Caco-2 (cell line): Measurements from ENCODE around the gene TEK. TPM values are rescaled to one million over a fixed set of nuclear protein-coding genes. Genes with fewer than 3 reads are reported as not detected.

Experiments
- BruUV-seq: library from RNA; stranded (reverse); fragments of 400-500 nt; replicated peaks from 2 replicates; lab custom pipeline; 2021; lab: Mats Ljungman, UMichigan
- CTCF ChIA-PET: fragments of 300-600 bp; sonication (Branson Sonifier 250); formaldehyde crosslinking; loops from one replicate; lab custom pipeline; 2022; ENCODE audit warnings: antibody characterized with exemption; lab: Charles Lee
- POLR2A ChIA-PET: fragments of 300-600 bp; sonication (Branson Sonifier 250); formaldehyde crosslinking; loops from one replicate; lab custom pipeline; 2022; ENCODE audit warnings: antibody characterized with exemption; lab: Charles Lee
- DNase-seq, 2 experiments: peaks; one replicate each; pipeline versions ENCODE4 v3.0.0 to v3.0.0-alpha.2; 2020 to 2022
- H3K27me3 ChIP-seq: replicated peaks from 2 replicates; pipeline ENCODE4 v1.6.0; 2011; ENCODE audit warnings: low read length; ENCODE audit not compliant: control insufficient read depth, insufficient read depth
- H3K36me3 ChIP-seq: 2 replicates; pipeline ENCODE4 v1.5.1; 2011; ENCODE audit warnings: low read length; ENCODE audit not compliant: control insufficient read depth, insufficient read depth
- H3K4me1 ChIP-seq: fragments of 250-450 bp; sonication (Bioruptor Pico); 2 replicates; pipeline ENCODE4 v1.5.1; 2020; ENCODE audit warnings: mild to moderate bottlenecking
- H3K4me3 ChIP-seq: 2 replicates; pipeline ENCODE4 v1.5.1; 2011; ENCODE audit warnings: low read depth, mild to moderate bottlenecking, control low read depth, low read length
- H3K9me3 ChIP-seq: fragments of 250-450 bp; sonication (Bioruptor Pico); 2 replicates; pipeline ENCODE4 v1.5.1; 2020; ENCODE audit warnings: mild to moderate bottlenecking, moderate library complexity
- H3K27ac Mint-ChIP-seq: one replicate; pipeline ENCODE4 v1.8.0; 2022; ENCODE audit warnings: mixed read lengths; ENCODE audit not compliant: unreplicated experiment
- H3K27me3 Mint-ChIP-seq: one replicate; pipeline ENCODE4 v1.8.0; 2022; ENCODE audit warnings: mixed read lengths; ENCODE audit not compliant: insufficient read depth, unreplicated experiment
- H3K36me3 Mint-ChIP-seq: one replicate; pipeline ENCODE4 v1.8.0; 2022; ENCODE audit warnings: mild to moderate bottlenecking, mixed read lengths; ENCODE audit not compliant: insufficient read depth, unreplicated experiment
- H3K4me1 Mint-ChIP-seq: one replicate; pipeline ENCODE4 v1.8.0; 2022; ENCODE audit warnings: low read depth, mixed read lengths; ENCODE audit not compliant: unreplicated experiment
- H3K4me3 Mint-ChIP-seq: one replicate; pipeline ENCODE4 v1.8.0; 2022; ENCODE audit warnings: mild to moderate bottlenecking, moderate library complexity, mixed read lengths; ENCODE audit not compliant: unreplicated experiment
- H3K9me3 Mint-ChIP-seq: one replicate; pipeline ENCODE4 v1.8.0; 2022; ENCODE audit warnings: mixed read lengths; ENCODE audit not compliant: unreplicated experiment
- CTCF ChIP-seq, 2 experiments: fragments of 200-600 bp in 1 of 2; IDR thresholded peaks; 1 replicate in 1 of 2; 2 replicates in 1 of 2; pipeline versions ENCODE4 v1.5.1 to v1.8.0; 2011 to 2022; ENCODE audit warnings: antibody characterized with exemption in 1 of 2, control low read depth in 1 of 2, inconsistent platforms in 1 of 2, low read depth in 1 of 2, low read length in 1 of 2, mild to moderate bottlenecking in 1 of 2, moderate library complexity in 1 of 2; ENCODE audit not compliant: insufficient read depth in 1 of 2, severe bottlenecking in 1 of 2, unreplicated experiment in 1 of 2
- intact Hi-C: fragments of 100-400 bp; cut with micrococcal nuclease; formaldehyde crosslinking; loops from one replicate; pipeline ENCODE4 v1.10.0; 2022; ENCODE audit not compliant: unreplicated experiment
- total RNA-seq: library from RNA; stranded (reverse); gene quantifications from 2 replicates; pipeline ENCODE4 v1.2.3, GENCODE V29; 2022

The TEK gene
- total RNA-seq, 1 experiment from 2014 or later = not detected

- POLR2A ChIA-PET = no interaction called here
- CTCF ChIA-PET = no interaction called here
- no peak for TF ChIP-seq CTCF (IDR thresholded peaks at IDR 0.05; ENCODE audit: insufficient read depth in 1 of 2, low read depth in 1 of 2, low read length in 1 of 2, severe bottlenecking in 1 of 2, unreplicated experiment in 1 of 2)
These were observed 22.7 kb downstream of the TEK start for GRCh38 chr9:27131731-27132130.

GRCh38 chr9:27133817-27134216, 24.8 kb downstream of the TEK start:
- H3K9me3 Mint-ChIP-seq = no peaks in the 10 kb centered on the region
- peaks cover 2% of the 10 kb centered on the region for H3K27me3 Mint-ChIP-seq
- BruUV-seq = no TSS peak
- H3K4me1 Mint-ChIP-seq = no peaks in the 10 kb centered on the region
- ChIA-PET CTCF (no interaction called here), POLR2A (no interaction called here)
- H3K4me3 Mint-ChIP-seq = no peak overlapping the region
- DNase-seq = no peak
- intact Hi-C loops = no loop called here
- Histone ChIP-seq H3K36me3 (no peaks in the 10 kb centered on the region), H3K27me3 (no peaks in the 10 kb centered on the region), H3K4me3 (no peak overlapping the region), H3K4me1 (no peaks in the 10 kb centered on the region), H3K9me3 (no peaks in the 10 kb centered on the region)
- H3K27ac Mint-ChIP-seq = no peak overlapping the region
- TF ChIP-seq CTCF (IDR thresholded peaks at IDR 0.05; ENCODE audit: insufficient read depth in 1 of 2, low read depth in 1 of 2, low read length in 1 of 2, severe bottlenecking in 1 of 2, unreplicated experiment in 1 of 2) = no peak
- H3K36me3 Mint-ChIP-seq = no peaks in the 10 kb centered on the region

More at GRCh38 chr9:27131731-27132130, 22.7 kb downstream of the TEK start:
- no peaks in the 10 kb centered on the region for H3K9me3 ChIP-seq
- intact Hi-C loops = no loop called here
- no peak for DNase-seq
- Mint-ChIP-seq H3K36me3 (no peaks in the 10 kb centered on the region), H3K27ac (no peak overlapping the region), H3K4me3 (no peak overlapping the region), H3K4me1 (no peaks in the 10 kb centered on the region), H3K27me3 (peaks cover 2% of the 10 kb centered on the region), H3K9me3 (no peaks in the 10 kb centered on the region)
- H3K27me3 ChIP-seq = no peaks in the 10 kb centered on the region
- no peaks in the 10 kb centered on the region for H3K36me3 ChIP-seq
- no TSS peak for BruUV-seq
- H3K4me1 ChIP-seq = no peaks in the 10 kb centered on the region
- H3K4me3 ChIP-seq = no peak overlapping the region

GRCh38 chr9:27142299-27142930, 33.4 kb downstream of the TEK start:
- H3K9me3 ChIP-seq = no peaks in the 10 kb centered on the region
- no peak overlapping the region for H3K4me3 ChIP-seq
- no TSS peak for BruUV-seq
- Mint-ChIP-seq H3K9me3 (no peaks in the 10 kb centered on the region), H3K27ac (no peak overlapping the region), H3K4me3 (no peak overlapping the region), H3K4me1 (no peaks in the 10 kb centered on the region), H3K27me3 (peaks cover 6% of the 10 kb centered on the region), H3K36me3 (no peaks in the 10 kb centered on the region)
- no peak for DNase-seq
- ChIA-PET POLR2A (no interaction called here), CTCF (no interaction called here)
- no peaks in the 10 kb centered on the region for H3K4me1 ChIP-seq
- H3K27me3 ChIP-seq = no peaks in the 10 kb centered on the region
- TF ChIP-seq CTCF (IDR thresholded peaks at IDR 0.05; ENCODE audit: insufficient read depth in 1 of 2, low read depth in 1 of 2, low read length in 1 of 2, severe bottlenecking in 1 of 2, unreplicated experiment in 1 of 2) = no peak
- intact Hi-C loops = no loop called here
- H3K36me3 ChIP-seq = no peaks in the 10 kb centered on the region
